NOMO-1 treated with DMSO at 0.1 percent for 48 hours (cell line): Measurements from ENCODE around the gene ADAR.

Experiments used
- DNase-seq: peaks from one replicate; lab custom pipeline; 2025; ENCODE audit not compliant: unreplicated experiment; lab: John Stamatoyannopoulos, UW

The ADAR gene

DNA sequence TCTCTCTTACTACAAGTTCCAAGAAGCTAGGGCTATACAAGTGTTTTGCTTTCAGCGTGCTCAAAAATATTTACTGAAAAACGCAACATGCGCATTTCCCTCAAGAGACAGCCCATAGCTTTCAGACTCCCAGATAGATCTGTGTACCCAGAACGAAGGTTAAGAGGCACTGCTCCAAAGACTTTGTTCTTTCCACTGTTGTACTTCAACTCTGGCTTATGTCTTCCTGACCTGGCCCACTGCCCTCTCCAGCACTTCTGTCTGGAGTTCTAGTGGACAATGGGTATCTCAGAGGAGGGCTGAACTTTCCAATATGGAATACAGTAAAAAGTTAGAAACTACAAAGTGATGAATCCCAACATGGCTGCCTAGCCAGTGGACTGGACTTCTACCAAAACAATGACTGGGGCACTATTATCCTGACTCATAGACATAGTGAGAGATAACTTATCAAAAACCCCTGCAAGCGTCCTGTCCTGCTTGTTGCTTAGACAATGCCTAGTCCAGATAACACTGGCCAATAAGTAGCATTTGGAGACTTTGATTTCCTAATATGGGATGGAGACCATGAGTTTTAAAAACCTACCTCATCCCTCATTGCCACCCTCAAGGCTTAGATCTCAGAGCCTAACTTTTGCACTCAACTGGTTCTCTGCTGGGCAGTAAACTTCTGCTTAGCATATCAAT is 8.8 kb upstream of the ADAR start:
- DNase-seq = no peak

- no peak for DNase-seq
Measured at GRCh38 chr1:154615411-154615810, 7.4 kb upstream of the ADAR start.

- DNase-seq = no peak
Measured at GRCh38 chr1:154614901-154615300, 6.9 kb upstream of the ADAR start.

DNA sequence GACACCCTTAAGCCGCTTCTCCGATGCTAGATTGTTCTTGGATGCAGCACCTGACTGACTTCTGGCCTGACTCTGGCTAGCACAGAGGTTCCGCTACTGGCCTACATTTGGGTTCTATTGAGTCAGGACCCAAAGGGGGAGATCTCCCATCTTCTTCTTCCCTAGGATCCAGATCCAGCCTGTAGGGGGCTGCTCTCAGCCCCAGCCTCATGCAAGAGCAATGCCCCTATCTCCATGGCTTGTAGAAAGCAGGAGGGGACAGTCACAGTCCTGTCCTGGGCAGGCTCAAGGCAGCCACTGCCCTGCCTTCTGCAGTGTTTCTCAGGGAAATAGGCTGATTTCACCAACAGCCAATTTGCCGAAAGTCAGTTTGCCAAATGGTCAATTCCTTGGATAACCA is 6.3 kb upstream of the ADAR start:
- DNase-seq = no peak

DNA sequence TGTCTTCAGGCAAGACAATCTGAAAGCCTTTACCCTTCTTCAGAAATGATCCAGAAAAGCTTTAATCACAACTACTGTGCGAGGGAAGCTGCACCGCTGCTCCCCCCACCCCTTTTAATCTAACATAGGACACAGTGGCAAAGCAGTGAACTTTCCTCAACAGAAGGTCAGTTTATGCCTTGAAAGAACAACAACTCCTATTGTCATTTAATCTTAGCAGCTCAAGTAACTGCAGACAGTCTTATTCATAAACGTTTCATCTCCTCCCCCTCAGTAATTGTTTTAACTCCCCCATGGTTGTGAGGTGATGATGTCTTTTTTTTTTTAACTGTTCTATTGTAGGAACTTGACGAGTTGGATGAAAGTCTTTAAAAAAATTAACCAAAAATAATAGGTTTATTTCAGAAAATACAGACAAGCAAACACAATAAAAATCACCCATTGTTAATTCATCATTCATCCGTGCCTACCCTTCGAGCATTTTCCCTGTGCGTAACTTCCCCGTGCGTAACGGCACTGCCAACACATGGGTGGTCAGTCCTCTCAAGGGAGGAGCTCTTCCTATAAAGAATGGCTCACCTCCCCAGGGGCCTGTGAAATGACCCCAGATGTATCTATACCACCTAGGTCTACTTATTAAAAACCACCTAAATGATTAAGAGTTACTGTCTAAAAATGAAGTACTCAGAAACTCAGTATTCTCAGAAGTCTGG is 3.3 kb upstream of the ADAR start:
- DNase-seq = no peak

DNA sequence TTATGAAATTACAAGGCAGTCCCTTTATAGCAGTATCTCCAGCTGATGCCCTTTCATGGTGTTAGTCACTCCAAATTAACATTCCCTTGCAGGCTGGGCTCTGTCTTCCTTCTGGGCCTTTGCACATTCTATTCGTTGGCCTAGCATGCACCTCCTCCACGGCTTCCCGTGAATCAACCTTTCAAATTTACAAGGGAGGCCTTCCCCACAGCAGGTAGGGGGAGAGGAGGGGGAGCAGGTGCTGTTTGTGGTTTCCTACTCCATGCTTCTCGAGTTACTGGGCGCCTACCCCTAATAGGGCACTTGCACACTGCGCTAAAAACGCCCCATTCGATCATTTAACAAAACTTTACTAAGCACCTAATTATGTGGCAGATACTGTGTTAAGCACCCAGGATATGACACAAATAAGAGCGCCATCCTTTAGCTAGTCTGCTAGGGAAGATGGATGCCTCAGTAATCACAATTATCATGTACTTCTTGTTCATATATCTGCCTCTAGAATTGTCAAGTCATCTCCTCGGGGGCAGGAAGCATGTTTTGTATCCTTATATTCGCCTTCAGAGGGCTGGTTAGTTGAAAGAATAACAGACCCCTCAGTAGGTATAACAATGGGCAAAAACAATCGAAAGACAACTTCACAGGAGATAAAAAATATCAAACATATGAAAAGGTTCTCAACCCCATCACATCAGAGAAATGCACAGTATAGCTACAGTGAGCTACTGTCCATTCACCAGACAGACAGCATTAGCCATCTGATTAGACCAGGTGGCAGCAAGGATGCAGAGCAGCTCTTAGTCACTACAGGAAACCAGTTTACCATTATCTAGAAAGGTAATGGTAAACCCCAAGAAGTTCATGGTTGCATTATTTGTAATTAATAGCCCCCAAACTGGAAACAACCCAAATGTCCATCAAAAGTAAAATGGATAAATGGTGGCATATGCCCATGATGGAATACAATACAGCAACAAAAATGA is 1.7 kb upstream of the ADAR start:
- no peak for DNase-seq

GRCh38 chr1:154608397-154609270 is 648 bp upstream of the ADAR start:
- peak; percentile 20 for DNase-seq

DNA sequence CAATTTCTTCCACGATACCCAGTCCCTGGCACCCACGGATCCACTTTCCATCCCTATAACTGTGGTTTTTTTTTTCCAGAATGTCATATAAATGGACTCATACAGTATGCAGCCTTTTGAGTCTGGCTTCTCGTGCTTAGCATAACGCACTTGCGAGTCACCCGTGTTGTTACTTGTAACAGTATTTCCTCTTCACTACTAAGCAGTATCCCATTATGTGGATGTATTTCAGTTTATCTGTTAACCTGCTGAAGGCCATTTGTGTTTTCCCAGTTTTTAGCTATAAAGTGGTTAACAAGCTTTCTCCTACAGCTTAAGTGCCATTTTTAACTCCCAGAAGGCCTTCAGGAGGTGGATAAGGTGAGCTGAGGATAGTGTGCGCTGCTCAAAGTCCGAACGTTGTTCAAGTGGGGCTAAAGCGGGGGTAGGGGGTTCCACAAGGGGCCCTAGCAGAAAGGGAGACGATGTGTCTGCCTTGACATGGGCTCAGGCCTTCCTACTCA is 829 bp downstream of the ADAR start:
- peak; percentile 19 for DNase-seq

- DNase-seq = no peak
Measured at GRCh38 chr1:154605534-154605933, 2.5 kb downstream of the ADAR start.

GRCh38 chr1:154603317-154603716 is 4.7 kb downstream of the ADAR start:
- no peak for DNase-seq

- no peak for DNase-seq
Measured at GRCh38 chr1:154599658-154600057, 8.3 kb downstream of the ADAR start.

GRCh38 chr1:154598871-154599635 is 8.9 kb downstream of the ADAR start:
- DNase-seq = no peak

- no peak for DNase-seq
Measured at GRCh38 chr1:154595621-154596020, 12.4 kb downstream of the ADAR start.

- DNase-seq = no peak
Measured at GRCh38 chr1:154594811-154595210, 13.2 kb downstream of the ADAR start.

DNA sequence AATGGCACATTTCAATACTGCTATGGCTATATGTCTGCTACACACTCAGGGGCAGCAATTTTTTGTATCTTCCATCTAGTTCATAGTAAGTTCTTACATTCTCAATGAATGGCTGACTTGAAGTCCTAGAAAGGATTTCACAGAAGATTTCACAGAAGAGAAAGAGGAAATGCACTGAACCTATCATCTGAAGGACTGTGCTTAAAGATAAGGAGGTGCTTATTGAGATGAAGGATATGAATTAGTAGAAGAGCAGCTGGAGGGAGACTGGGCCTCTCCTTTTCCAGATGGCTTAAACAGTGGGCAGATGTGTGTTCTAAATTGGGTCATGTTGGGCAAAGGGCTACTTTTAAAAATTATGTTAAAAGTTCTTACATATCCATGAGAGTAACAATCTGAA is 14.6 kb downstream of the ADAR start:
- no peak for DNase-seq

DNA sequence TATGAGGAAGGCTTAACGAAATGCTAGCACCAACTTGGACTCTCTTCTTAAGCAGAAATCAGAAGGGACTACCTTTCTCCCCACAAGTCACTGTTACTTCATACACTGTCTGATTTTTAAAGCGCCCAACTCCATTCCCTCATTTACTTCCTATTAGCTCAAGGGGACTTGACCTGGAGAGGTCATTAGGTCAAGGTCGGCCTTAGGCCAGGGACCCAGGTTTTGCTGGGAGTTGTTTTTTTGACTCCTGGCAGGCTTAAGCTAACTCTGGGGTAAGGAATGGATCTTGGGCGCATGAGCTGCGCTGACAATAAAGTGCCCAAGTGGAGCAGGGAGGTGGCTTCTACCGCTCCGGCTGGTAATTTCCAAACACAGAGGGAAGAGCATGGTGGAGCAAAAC is 16.8 kb downstream of the ADAR start:
- DNase-seq = no peak

- no peak for DNase-seq
Measured at GRCh38 chr1:154590756-154591155, 17.2 kb downstream of the ADAR start.

- no peak for DNase-seq
Measured at GRCh38 chr1:154589780-154590179, 18.2 kb downstream of the ADAR start.

DNA sequence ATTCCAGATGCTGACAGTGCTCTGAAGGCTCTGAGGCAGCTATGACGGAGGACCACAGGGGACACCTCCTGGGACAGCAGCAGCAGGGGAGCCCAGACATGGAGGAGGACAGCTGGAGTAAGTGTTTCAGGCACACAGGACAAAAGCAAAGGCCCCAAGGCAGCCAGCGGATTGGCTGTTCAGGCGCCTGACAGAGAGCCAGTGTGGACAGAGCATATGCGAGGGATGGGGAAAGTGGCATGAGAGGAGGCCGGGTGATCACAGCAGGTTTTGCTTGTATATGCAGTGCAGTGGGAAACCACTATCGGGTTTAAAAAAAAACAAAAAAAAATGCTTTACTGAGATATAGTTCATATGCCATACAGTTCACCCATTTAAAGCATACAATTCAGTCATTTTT is 21.3 kb downstream of the ADAR start:
- DNase-seq = no peak

- DNase-seq = no peak
Measured at GRCh38 chr1:154586231-154586630, 21.8 kb downstream of the ADAR start.
